GM12801 (cell line): Measurements from ENCODE around the gene SERPINA10.

ENCODE experiments used
- TF ChIP-seq, protein P1 (sequence below): IDR thresholded peaks from one replicate; pipeline ENCODE4 v1.5.1; 2011; ENCODE audit warnings: control low read depth; ENCODE audit not compliant: insufficient read length; ENCODE audit errors: extremely low read depth

Gene SERPINA10

DNA sequence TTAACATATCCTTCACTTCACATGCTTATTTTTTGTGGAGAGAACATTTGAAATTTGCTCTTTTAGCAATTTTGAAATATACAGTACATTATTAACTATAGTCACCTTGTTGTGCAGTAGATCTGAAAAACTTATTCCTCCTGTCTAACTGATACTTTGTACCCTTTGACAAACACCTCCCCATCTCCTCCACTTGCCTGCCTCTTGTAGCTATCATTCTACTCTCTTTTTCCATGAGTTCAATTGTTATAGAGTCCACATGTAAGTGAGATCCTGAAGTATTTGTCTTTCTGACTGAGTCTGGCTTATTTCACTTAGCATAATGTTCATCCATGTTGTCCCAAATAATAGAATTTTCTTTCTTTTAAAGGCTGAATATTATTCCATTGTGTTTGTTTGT is 39.5 kb upstream of the SERPINA10 start:
- TF ChIP-seq, protein P1, sequence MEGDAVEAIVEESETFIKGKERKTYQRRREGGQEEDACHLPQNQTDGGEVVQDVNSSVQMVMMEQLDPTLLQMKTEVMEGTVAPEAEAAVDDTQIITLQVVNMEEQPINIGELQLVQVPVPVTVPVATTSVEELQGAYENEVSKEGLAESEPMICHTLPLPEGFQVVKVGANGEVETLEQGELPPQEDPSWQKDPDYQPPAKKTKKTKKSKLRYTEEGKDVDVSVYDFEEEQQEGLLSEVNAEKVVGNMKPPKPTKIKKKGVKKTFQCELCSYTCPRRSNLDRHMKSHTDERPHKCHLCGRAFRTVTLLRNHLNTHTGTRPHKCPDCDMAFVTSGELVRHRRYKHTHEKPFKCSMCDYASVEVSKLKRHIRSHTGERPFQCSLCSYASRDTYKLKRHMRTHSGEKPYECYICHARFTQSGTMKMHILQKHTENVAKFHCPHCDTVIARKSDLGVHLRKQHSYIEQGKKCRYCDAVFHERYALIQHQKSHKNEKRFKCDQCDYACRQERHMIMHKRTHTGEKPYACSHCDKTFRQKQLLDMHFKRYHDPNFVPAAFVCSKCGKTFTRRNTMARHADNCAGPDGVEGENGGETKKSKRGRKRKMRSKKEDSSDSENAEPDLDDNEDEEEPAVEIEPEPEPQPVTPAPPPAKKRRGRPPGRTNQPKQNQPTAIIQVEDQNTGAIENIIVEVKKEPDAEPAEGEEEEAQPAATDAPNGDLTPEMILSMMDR = no peak

DNA sequence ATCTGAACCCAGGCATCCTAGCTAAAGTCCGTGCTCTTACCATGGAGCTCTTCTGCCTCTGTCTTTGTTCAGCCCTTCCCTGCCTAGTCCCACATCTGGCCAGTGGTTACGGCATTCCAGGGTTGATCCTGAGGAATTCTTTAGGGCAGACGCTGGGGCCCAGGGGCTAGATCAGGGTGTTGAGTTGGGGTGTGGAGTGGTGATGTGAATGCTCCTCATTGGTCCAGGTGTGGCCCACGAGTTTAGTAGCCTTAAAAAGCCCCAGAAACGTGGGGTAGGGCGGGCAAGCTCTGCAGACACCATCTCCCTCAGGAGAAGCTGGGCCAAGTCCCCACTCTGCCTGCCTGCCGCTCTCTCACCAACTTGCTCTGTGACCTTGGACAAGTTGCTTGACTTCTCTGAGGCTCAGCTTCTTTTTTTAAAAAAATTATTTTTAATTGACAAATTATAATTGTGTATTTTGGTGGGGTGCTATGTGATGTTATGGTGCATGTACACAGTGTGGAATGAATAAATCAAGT is 39.1 kb upstream of the SERPINA10 start:
- TF ChIP-seq, protein P1 = no peak

DNA sequence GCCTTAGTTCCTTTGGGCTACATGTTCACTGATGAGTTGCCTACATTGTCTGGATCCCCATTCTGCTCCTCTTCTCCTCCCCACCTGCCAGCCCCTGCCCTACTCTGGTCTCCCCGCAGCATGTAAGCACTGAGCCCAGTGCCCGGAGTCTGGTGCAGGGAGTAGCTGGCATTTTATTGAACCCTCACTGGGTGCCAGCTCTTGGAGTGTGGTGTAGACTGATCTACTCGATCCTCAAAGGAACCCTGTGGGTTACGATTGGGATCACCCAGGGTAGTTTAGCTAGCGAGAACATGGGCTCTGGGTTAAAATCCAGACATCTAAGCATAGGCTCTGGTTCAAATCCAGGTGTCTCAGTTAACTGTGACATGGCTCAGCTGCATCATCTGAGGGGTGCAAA is 38.4 kb upstream of the SERPINA10 start:
- TF ChIP-seq, protein P1 = no peak

DNA sequence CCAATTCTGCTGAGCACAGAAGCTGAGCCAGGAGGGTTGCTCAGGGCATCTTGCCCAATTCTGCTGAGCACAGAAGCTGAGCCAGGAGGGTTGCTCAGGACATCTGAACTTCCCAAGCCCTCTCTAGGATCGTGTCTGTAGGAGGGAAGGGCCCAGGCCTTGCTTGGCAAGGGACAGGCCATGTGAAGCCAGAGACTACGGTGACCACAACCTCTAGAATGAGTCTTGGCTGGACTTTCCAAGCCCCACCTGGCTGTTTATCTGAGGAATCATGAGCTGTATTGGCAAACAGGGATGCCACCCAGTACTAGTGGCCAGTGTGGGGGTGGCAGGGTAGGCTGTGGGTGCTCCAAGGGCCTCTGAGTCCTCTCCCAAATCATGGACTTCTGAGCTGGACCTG is 37.8 kb upstream of the SERPINA10 start:
- TF ChIP-seq, protein P1 = no peak

DNA sequence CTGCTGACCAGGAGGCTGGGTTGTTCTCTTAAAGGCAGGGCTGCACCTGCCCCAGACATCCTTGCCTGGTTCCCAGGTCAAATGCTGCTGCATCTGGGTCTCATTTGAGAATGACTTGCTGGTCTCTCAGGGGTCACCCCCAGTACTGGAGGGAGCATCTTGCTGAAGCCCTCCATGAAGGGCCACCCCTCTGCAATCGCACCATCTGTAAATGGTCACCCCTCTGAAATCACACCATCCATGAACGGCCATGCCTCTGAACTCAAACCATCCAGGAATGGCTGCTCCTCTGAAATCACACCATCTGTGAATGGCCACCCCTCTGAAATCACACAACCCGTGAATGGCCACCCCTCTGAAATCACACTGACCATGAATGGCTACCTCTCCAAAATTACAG is 37.4 kb upstream of the SERPINA10 start:
- TF ChIP-seq, protein P1 = no peak

DNA sequence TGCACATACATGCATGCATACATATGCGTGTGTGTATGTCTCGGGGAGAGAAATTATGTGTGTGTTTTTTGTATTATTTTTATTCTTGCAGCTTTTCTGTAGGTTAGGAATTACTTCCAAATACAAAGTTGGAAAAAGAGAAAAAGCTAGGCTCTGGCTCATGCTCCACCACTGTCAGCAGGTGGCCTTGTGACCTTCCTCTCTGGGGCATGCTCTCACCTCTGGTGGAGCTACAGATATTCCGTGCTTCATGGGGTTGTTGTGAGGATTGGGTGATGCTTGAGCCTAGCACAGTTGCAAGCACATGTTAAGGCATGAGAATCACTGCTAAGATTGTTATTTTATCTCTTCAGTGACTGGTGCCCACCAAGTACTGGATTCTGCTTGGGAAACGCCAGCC is 36.8 kb upstream of the SERPINA10 start:
- TF ChIP-seq, protein P1 = no peak

DNA sequence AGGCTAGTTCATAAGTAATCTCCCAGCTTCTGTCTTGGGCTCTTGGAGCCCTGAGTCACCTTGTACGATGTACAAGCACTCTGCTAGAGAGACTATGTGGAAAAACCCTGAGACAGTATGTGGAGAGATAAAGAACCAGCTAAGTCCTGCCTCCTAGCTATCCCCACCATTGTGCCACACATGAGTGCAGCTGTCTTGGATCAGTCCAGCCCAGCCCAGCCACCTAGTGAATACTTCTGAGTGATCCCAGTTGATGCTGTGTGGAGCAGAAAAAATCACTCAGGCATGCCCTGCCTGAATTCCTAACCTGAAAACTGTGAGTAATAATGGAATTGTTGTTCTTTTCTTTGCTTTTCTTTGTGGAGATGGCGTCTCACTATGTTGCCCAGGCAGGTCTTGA is 35.1 kb upstream of the SERPINA10 start:
- TF ChIP-seq, protein P1 = no peak
